Muscle of back (tissue), 11 donors: ENCODE measurements around the gene NFX1. TPM values are rescaled to one million over a fixed set of nuclear protein-coding genes. Genes with fewer than 3 reads are reported as not detected.
"Not testable (repeated sequence)": the region's sequence is repeated elsewhere in the genome, so short reads cannot be mapped to it uniquely, and the experiment has no call there.

ENCODE experiments used
- DNase-seq, 3 donors: peaks; one replicate each; pipeline versions ENCODE4 v3.0.0 to v3.0.0-alpha.2; 2013
- polyA plus RNA-seq, 10 donors: library from polyadenylated mRNA; unstranded; fragments of 120-200 nt; gene quantifications; one replicate each; pipeline ENCODE4 v1.2.1, GENCODE V29; 2013; ENCODE audit not compliant: insufficient read length in 10 of 10

The NFX1 gene
- polyA plus RNA-seq, 10 donors, result 21.6 to 33.4 (median 27.1) TPM

- DNase-seq, result not testable (repeated sequence)
Observed at GRCh38 chr9:33358641-33359040, 68.3 kb downstream of the NFX1 start.

- no peak for DNase-seq
Observed at GRCh38 chr9:33364127-33364526, 73.8 kb downstream of the NFX1 start.

GRCh38 chr9:33364814-33365213, 74.5 kb downstream of the NFX1 start:
- not testable (repeated sequence) for DNase-seq

- DNase-seq, result no peak
Observed at GRCh38 chr9:33366979-33367480, 76.7 kb downstream of the NFX1 start.

GRCh38 chr9:33372900-33373299, 82.6 kb downstream of the NFX1 start:
- DNase-seq, result no peak

- DNase-seq, result no peak
Observed at GRCh38 chr9:33374190-33374589, 83.9 kb downstream of the NFX1 start.

- DNase-seq, result peak; percentile 73 to 85 (median 74)
Observed at GRCh38 chr9:33374634-33375237, 84.4 kb downstream of the NFX1 start.

GRCh38 chr9:33375238-33375840, 85.0 kb downstream of the NFX1 start:
- peak in 2 of 3 donors; percentile 36 to 71 for DNase-seq

- peak in 2 of 3 donors; percentile 11 to 20 for DNase-seq
Observed at GRCh38 chr9:33375841-33376321, 85.6 kb downstream of the NFX1 start.

- no peak for DNase-seq
Observed at GRCh38 chr9:33377089-33377715, 86.9 kb downstream of the NFX1 start.

- DNase-seq, result no peak
Observed at GRCh38 chr9:33378121-33378795, 87.9 kb downstream of the NFX1 start.

GRCh38 chr9:33379666-33380389, 89.5 kb downstream of the NFX1 start:
- no peak for DNase-seq

GRCh38 chr9:33380390-33381094, 90.2 kb downstream of the NFX1 start:
- no peak for DNase-seq

- no peak for DNase-seq
Observed at GRCh38 chr9:33381231-33381791, 91.0 kb downstream of the NFX1 start.

GRCh38 chr9:33382397-33382796, 92.1 kb downstream of the NFX1 start:
- DNase-seq, result not testable (repeated sequence)

- not testable (repeated sequence) for DNase-seq
Observed at GRCh38 chr9:33383396-33383795, 93.1 kb downstream of the NFX1 start.

- DNase-seq, result not testable (repeated sequence)
Observed at GRCh38 chr9:33385536-33385935, 95.2 kb downstream of the NFX1 start.

- DNase-seq, result not testable (repeated sequence)
Observed at GRCh38 chr9:33385979-33386640, 95.8 kb downstream of the NFX1 start.

GRCh38 chr9:33386641-33386996, 96.3 kb downstream of the NFX1 start:
- not testable (repeated sequence) for DNase-seq

- DNase-seq, result not testable (repeated sequence)
Observed at GRCh38 chr9:33386998-33387397, 96.7 kb downstream of the NFX1 start.
